BE2C (cell line): Measurements from ENCODE around the gene PNLIPRP3.

Experiments used
- DNase-seq: peaks from one replicate; pipeline ENCODE4 v3.0.0-alpha.2; 2020
- H3K27me3 ChIP-seq: fragments of 250-450 bp; sonication (Bioruptor Pico); 2 replicates; pipeline ENCODE4 v1.5.1; 2020; ENCODE audit warnings: mild to moderate bottlenecking
- H3K36me3 ChIP-seq: fragments of 250-450 bp; sonication (Bioruptor Pico); 2 replicates; pipeline ENCODE4 v1.5.1; 2020; ENCODE audit warnings: mild to moderate bottlenecking
- H3K4me1 ChIP-seq: fragments of 250-450 bp; sonication (Bioruptor Pico); 2 replicates; pipeline ENCODE4 v1.5.1; 2020
- H3K4me3 ChIP-seq: 2 replicates; pipeline ENCODE4 v1.5.1; 2011; ENCODE audit warnings: low read depth, low read length
- H3K9me3 ChIP-seq: fragments of 250-450 bp; sonication (Bioruptor Pico); 2 replicates; pipeline ENCODE4 v1.5.1; 2020
- CTCF ChIP-seq: IDR thresholded peaks from 2 replicates; pipeline ENCODE4 v1.5.1; 2012; ENCODE audit warnings: mild to moderate bottlenecking, low read depth, low read length

Gene PNLIPRP3

DNA sequence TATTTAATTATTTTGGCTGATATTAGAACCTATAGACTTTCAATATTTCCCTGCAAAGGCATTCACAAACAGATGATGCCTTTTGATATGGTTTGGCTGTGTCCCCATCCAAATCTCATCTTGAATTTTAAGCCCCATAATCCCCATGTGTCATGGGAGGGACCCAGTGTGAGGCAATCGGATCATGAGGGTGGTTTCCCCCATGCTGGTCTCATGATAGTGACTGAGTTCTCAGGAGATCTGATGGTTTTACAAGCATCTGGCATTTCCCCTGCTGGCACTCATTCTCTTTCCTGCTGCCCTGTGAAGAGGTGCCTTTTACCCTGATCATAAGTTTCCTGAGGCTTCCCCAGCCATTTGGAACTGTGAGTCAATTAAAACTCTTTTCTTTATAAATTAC is 9.3 kb upstream of the PNLIPRP3 start:
- H3K36me3 ChIP-seq = no peaks in the 10 kb centered on the region
- no peaks in the 10 kb centered on the region for H3K9me3 ChIP-seq
- no peak for TF ChIP-seq CTCF
- H3K27me3 ChIP-seq = no peaks in the 10 kb centered on the region
- H3K4me3 ChIP-seq = no peak overlapping the region
- DNase-seq = no peak
- no peaks in the 10 kb centered on the region for H3K4me1 ChIP-seq

- no peaks in the 10 kb centered on the region for H3K27me3 ChIP-seq
- no peak for TF ChIP-seq CTCF
- DNase-seq = no peak
- H3K4me3 ChIP-seq = no peak overlapping the region
- H3K4me1 ChIP-seq = no peaks in the 10 kb centered on the region
- H3K36me3 ChIP-seq = no peaks in the 10 kb centered on the region
- no peaks in the 10 kb centered on the region for H3K9me3 ChIP-seq
Observed at GRCh38 chr10:116421815-116422214, 5.8 kb upstream of the PNLIPRP3 start.

DNA sequence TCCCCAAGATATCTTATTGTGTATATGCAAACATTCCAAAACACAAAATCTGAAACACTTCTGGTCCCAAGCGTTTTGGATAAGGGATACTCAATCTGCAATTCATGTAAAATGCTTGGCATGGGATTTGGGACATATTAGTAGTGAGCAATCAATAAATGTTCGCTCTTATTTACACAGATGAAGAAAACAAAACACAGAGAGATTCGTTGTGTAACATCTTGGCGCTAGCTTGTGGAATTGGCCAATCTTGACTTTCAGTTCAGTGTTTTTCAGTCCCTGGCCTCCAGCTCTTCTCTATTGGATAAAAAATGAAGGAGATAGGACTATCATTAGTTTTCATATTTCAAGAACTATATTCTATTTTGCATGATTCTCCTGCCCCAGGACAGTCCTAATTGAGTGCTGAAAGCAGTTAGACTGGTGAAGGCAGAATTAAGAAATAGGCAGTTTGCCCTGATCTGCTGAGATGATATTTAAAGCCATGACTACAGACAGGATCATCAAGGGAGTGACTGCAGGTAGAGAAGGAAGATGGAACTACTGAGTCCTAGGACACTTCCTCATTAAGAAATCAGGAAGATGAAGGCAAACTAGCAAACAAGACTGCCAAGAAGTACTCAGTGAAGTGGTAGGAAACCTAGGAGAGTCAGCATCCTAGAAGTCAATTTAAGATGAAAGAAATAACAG is 1.8 kb downstream of the PNLIPRP3 start:
- DNase-seq = no peak
- H3K9me3 ChIP-seq = no peaks in the 10 kb centered on the region
- H3K4me1 ChIP-seq = no peaks in the 10 kb centered on the region
- H3K4me3 ChIP-seq = no peak overlapping the region
- no peaks in the 10 kb centered on the region for H3K36me3 ChIP-seq
- H3K27me3 ChIP-seq = no peaks in the 10 kb centered on the region
- no peak for TF ChIP-seq CTCF

- no peak for DNase-seq
- no peaks in the 10 kb centered on the region for H3K27me3 ChIP-seq
- TF ChIP-seq CTCF = no peak
- no peaks in the 10 kb centered on the region for H3K4me1 ChIP-seq
- H3K4me3 ChIP-seq = no peak overlapping the region
- H3K36me3 ChIP-seq = no peaks in the 10 kb centered on the region
- no peaks in the 10 kb centered on the region for H3K9me3 ChIP-seq
Observed at GRCh38 chr10:116430288-116430687, 2.6 kb downstream of the PNLIPRP3 start.

DNA sequence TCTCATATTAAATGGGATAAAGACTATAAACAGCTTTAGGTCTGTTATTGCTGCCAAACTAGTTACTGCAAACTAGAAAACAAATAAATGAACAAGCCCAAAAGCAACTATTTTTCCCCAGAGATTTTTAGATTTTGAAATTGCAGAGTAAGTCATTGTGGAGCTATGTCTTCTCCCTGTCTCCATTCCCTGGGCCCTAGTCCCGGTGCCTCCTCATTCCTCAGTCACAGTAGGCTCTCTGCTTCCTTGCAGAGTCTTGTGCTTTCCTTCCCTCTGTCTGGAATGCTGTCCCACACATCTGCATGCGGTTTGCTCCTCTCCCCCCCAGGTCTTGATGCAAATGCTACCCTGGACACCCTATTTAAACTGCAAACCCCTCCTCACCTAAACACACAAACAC is 4.0 kb downstream of the PNLIPRP3 start:
- Histone ChIP-seq H3K36me3 (no peaks in the 10 kb centered on the region), H3K4me3 (no peak overlapping the region), H3K4me1 (no peaks in the 10 kb centered on the region), H3K9me3 (no peaks in the 10 kb centered on the region), H3K27me3 (no peaks in the 10 kb centered on the region)
- no peak for TF ChIP-seq CTCF
- DNase-seq = no peak

GRCh38 chr10:116437076-116437692 is 9.5 kb downstream of the PNLIPRP3 start:
- DNase-seq = no peak
- Histone ChIP-seq H3K27me3 (no peaks in the 10 kb centered on the region), H3K36me3 (no peaks in the 10 kb centered on the region), H3K4me1 (no peaks in the 10 kb centered on the region), H3K4me3 (no peak overlapping the region), H3K9me3 (no peaks in the 10 kb centered on the region)
- TF ChIP-seq CTCF = no peak
